Peyer's patch (tissue), 4 donors: ENCODE measurements around the gene TERT. TPM values are rescaled to one million over a fixed set of nuclear protein-coding genes. Genes with fewer than 3 reads are reported as not detected.

Source experiments
- DNase-seq, 3 donors: peaks; one replicate each; pipeline ENCODE4 v3.0.0-alpha.2; 2017 to 2019
- H3K27ac ChIP-seq, 4 donors: fragments of 200-600 bp; sonication (generic); one replicate each; pipeline ENCODE4 v1.5.1; 2016 to 2019
- H3K27me3 ChIP-seq, 2 donors: fragments of 200-600 bp; sonication (generic); one replicate each; pipeline ENCODE4 v1.5.1; 2019
- H3K36me3 ChIP-seq, 3 donors: fragments of 200-600 bp; sonication (generic); one replicate each; pipeline ENCODE4 v1.5.1; 2016 to 2019
- H3K4me1 ChIP-seq, 4 donors: fragments of 200-600 bp; sonication (generic); one replicate each; pipeline ENCODE4 v1.5.1; 2016 to 2019
- H3K4me3 ChIP-seq, 4 donors: fragments of 200-600 bp; sonication (generic); 1 replicate in 3 of 4; 2 replicates in 1 of 4; pipeline ENCODE4 v1.5.1; 2016 to 2019; ENCODE audit warnings: mild to moderate bottlenecking in 1 of 4
- H3K9me3 ChIP-seq, 4 donors: fragments of 200-600 bp; sonication (generic); one replicate each; pipeline ENCODE4 v1.5.1; 2016 to 2019; ENCODE audit warnings: mild to moderate bottlenecking in 1 of 4
- CTCF ChIP-seq, 6 experiments: fragments of 450-650 bp in 4 of 6; fragments of 200-600 bp in 2 of 6; sonication (generic) in 1 of 6; IDR thresholded peaks; one replicate each; pipeline ENCODE4 v1.5.1; 2017 to 2019; ENCODE audit warnings: antibody characterized with exemption in 6 of 6, mild to moderate bottlenecking in 3 of 6, moderate library complexity in 1 of 6
- POLR2A ChIP-seq, 2 donors: fragments of 450-650 bp; IDR thresholded peaks; one replicate each; pipeline ENCODE4 v1.5.1; 2017; ENCODE audit warnings: antibody characterized with exemption in 2 of 2, mild to moderate bottlenecking in 2 of 2, moderate library complexity in 2 of 2
- total RNA-seq, 4 donors: library from RNA; depleted of rRNA; stranded (reverse); fragments of >200 nt; gene quantifications; one replicate each; pipeline ENCODE4 v1.1.0, GENCODE V29; 2016

The TERT gene
- total RNA-seq, 4 donors from 2014 or later: 0.70 to 6.6 (median 1.6) TPM

GRCh38 chr5:1245905-1246576, 48.8 kb downstream of the TERT start:
- TF ChIP-seq CTCF (IDR thresholded peaks at IDR 0.05): no peak
- TF ChIP-seq POLR2A (IDR thresholded peaks at IDR 0.05): no peak
- DNase-seq: no peak
- H3K27me3 ChIP-seq: no peaks in the 10 kb centered on the region

GRCh38 chr5:1244976-1245375, 49.9 kb downstream of the TERT start:
- no peak overlapping the region for H3K27ac ChIP-seq

More at GRCh38 chr5:1245905-1246576, 48.8 kb downstream of the TERT start:
- H3K36me3 ChIP-seq: no peaks in the 10 kb centered on the region
- H3K27ac ChIP-seq: no peak overlapping the region
- peaks cover 0 to 14% (median under 1%) of the 10 kb centered on the region in 4 donors for H3K4me1 ChIP-seq
- no peak overlapping the region for H3K4me3 ChIP-seq
- H3K9me3 ChIP-seq: no peaks in the 10 kb centered on the region

GRCh38 chr5:1244255-1244654, 50.6 kb downstream of the TERT start:
- DNase-seq: no peak
- Histone ChIP-seq H3K9me3 (no peaks in the 10 kb centered on the region), H3K4me1 (peaks cover 0 to 23% (median 2%) of the 10 kb centered on the region in 4 donors), H3K27ac (no peak overlapping the region), H3K4me3 (no peak overlapping the region), H3K36me3 (no peaks in the 10 kb centered on the region), H3K27me3 (no peaks in the 10 kb centered on the region)
- TF ChIP-seq CTCF (IDR thresholded peaks at IDR 0.05) (no peak), POLR2A (IDR thresholded peaks at IDR 0.05) (no peak)

More at GRCh38 chr5:1244976-1245375, 49.9 kb downstream of the TERT start:
- no peak overlapping the region for H3K4me3 ChIP-seq
- H3K36me3 ChIP-seq: no peaks in the 10 kb centered on the region
- peaks cover 0 to 20% (median 2%) of the 10 kb centered on the region in 4 donors for H3K4me1 ChIP-seq
- TF ChIP-seq POLR2A (IDR thresholded peaks at IDR 0.05) (no peak), CTCF (IDR thresholded peaks at IDR 0.05) (peak in 2 of 6 experiments; percentile 28 to 35)
- no peaks in the 10 kb centered on the region for H3K9me3 ChIP-seq
- DNase-seq: no peak
- H3K27me3 ChIP-seq: no peaks in the 10 kb centered on the region

GRCh38 chr5:1243487-1244130, 51.3 kb downstream of the TERT start:
- DNase-seq: no peak
- peaks cover 0 to 29% (median 4%) of the 10 kb centered on the region in 4 donors for H3K4me1 ChIP-seq
- H3K4me3 ChIP-seq: no peak overlapping the region
- H3K27ac ChIP-seq: no peak overlapping the region
- no peaks in the 10 kb centered on the region for H3K36me3 ChIP-seq
- no peak for TF ChIP-seq CTCF (IDR thresholded peaks at IDR 0.05)
- no peak for TF ChIP-seq POLR2A (IDR thresholded peaks at IDR 0.05)
- H3K27me3 ChIP-seq: no peaks in the 10 kb centered on the region
- H3K9me3 ChIP-seq: no peaks in the 10 kb centered on the region

- Histone ChIP-seq H3K9me3 (no peaks in the 10 kb centered on the region), H3K4me3 (no peak overlapping the region), H3K4me1 (peaks cover 0 to 31% (median 4%) of the 10 kb centered on the region in 4 donors), H3K36me3 (no peaks in the 10 kb centered on the region), H3K27ac (no peak overlapping the region), H3K27me3 (no peaks in the 10 kb centered on the region)
- DNase-seq: no peak
- TF ChIP-seq POLR2A (IDR thresholded peaks at IDR 0.05) (no peak), CTCF (IDR thresholded peaks at IDR 0.05) (no peak)
These were observed 52.0 kb downstream of the TERT start for GRCh38 chr5:1242733-1243486.
